K562 (cell line): ENCODE measurements around the gene DNAH5. TPM values are rescaled to one million over a fixed set of nuclear protein-coding genes. Genes with fewer than 3 reads are reported as not detected.

ENCODE experiments used
- ATAC-seq: fragments of 200-7000 bp; cut with Tn5 transposase; 3 replicates; pipeline ENCODE4 v1.9.1; 2020; ENCODE audit warnings: moderate library complexity
- BruUV-seq: library from RNA; stranded (reverse); fragments of 400-500 nt; replicated peaks from 2 replicates; lab custom pipeline; 2021; lab: Mats Ljungman, UMichigan
- CTCF ChIA-PET: fragments of 300-600 bp; formaldehyde crosslinking; extraction: SDS; loops from one replicate; lab custom pipeline; 2021; ENCODE audit warnings: low intra/inter-chr PET ratio; lab: Yijun Ruan, JAX
- POLR2A ChIA-PET: fragments of 300-600, 350-650 bp; sonication (Branson Sonifier 250); formaldehyde crosslinking; extraction: SDS; loops from one replicate; lab custom pipeline; 2021; ENCODE audit warnings: antibody characterized with exemption, inconsistent platforms; lab: Yijun Ruan, JAX
- DNase-seq, 4 experiments: peaks; one replicate each; pipeline versions ENCODE4 v3.0.0 to v3.0.0-alpha.2; 2011 to 2018; ENCODE audit warnings: low spot score in 3 of 4, mixed read lengths in 3 of 4; ENCODE audit errors: extremely low read depth in 1 of 4
- FAIRE-seq: peaks from 2 replicates; lab custom pipeline; 2011; peaks lifted over from hg19 to GRCh38; lab: Jason Lieb, UNC
- H2AFZ ChIP-seq: 2 replicates; pipeline ENCODE4 v1.6.0; 2011; ENCODE audit warnings: low read depth, low read length, control low read depth, inconsistent platforms
- H3K27ac ChIP-seq: fragments of 200-600 bp; 3 replicates; pipeline ENCODE4 v1.8.0; 2011; ENCODE audit warnings: low read depth, mild to moderate bottlenecking, control low read depth, inconsistent platforms, low read length, moderate library complexity, mixed read lengths; ENCODE audit errors: extremely low read depth
- H3K27me3 ChIP-seq, 2 experiments: fragments of 300-600 bp in 1 of 2; 2 replicates in 1 of 2; 3 replicates in 1 of 2; pipeline versions ENCODE4 v1.6.0 to v1.8.0; 2011; ENCODE audit warnings: inconsistent platforms in 2 of 2, low read length in 2 of 2, mild to moderate bottlenecking in 1 of 2, mixed read lengths in 1 of 2, moderate library complexity in 1 of 2; ENCODE audit not compliant: control insufficient read depth in 2 of 2, insufficient read depth in 2 of 2
- H3K36me3 ChIP-seq: fragments of 300-600 bp; 3 replicates; pipeline ENCODE4 v1.8.0; 2011; ENCODE audit warnings: mild to moderate bottlenecking, low read length, inconsistent platforms; ENCODE audit not compliant: control insufficient read depth, insufficient read depth
- H3K4me1 ChIP-seq, 2 experiments: fragments of 200-600 bp in 1 of 2; replicated peaks in 1 of 2; 2 replicates in 1 of 2; 3 replicates in 1 of 2; pipeline versions ENCODE4 v1.5.1 to v1.8.0; 2011; ENCODE audit warnings: inconsistent platforms in 2 of 2, low read length in 2 of 2, mild to moderate bottlenecking in 1 of 2, mixed read lengths in 1 of 2, moderate library complexity in 1 of 2; ENCODE audit not compliant: control insufficient read depth in 2 of 2, insufficient read depth in 2 of 2
- H3K4me2 ChIP-seq: 2 replicates; pipeline ENCODE4 v1.6.1; 2011; ENCODE audit warnings: low read length, control low read depth, inconsistent platforms, mixed read lengths; ENCODE audit not compliant: insufficient read depth
- H3K4me3 ChIP-seq: fragments of 200-600 bp; sonication (generic), shearing (Covaris generic); 2 replicates; pipeline ENCODE4 v1.5.1; 2016; ENCODE audit warnings: control low read depth, inconsistent platforms
- H3K79me2 ChIP-seq: fragments of 200-600 bp; 3 replicates; pipeline ENCODE4 v1.8.0; 2011; ENCODE audit warnings: low read length, inconsistent platforms; ENCODE audit not compliant: control insufficient read depth, insufficient read depth
- H3K9ac ChIP-seq, 2 experiments: 2 replicates each; pipeline versions ENCODE4 v1.6.0 to v1.6.1; 2011; ENCODE audit warnings: low read depth in 2 of 2, low read length in 2 of 2, control low read depth in 1 of 2, inconsistent platforms in 1 of 2, mild to moderate bottlenecking in 1 of 2, mixed read lengths in 1 of 2; ENCODE audit not compliant: insufficient read depth in 1 of 2
- H3K9me1 ChIP-seq: one replicate; pipeline ENCODE4 v1.6.0; 2011; ENCODE audit warnings: inconsistent platforms, mild to moderate bottlenecking, low read length, moderate library complexity; ENCODE audit not compliant: control insufficient read depth, insufficient read depth
- H3K9me3 ChIP-seq: replicated peaks from 2 replicates; pipeline ENCODE4 v1.5.1; 2011; ENCODE audit warnings: low read depth, low read length, inconsistent platforms; ENCODE audit not compliant: control insufficient read depth, insufficient read depth
- H4K20me1 ChIP-seq: replicated peaks from 2 replicates; pipeline ENCODE4 v1.6.1; 2011; ENCODE audit warnings: low read length, inconsistent platforms, mixed read lengths; ENCODE audit not compliant: control insufficient read depth, insufficient read depth
- ARID1B ChIP-seq: fragments of 450-650 bp; IDR thresholded peaks from 2 replicates; pipeline ENCODE4 v1.6.1; 2016; ENCODE audit warnings: antibody characterized with exemption, mild to moderate bottlenecking, inconsistent platforms
- ASH1L ChIP-seq: fragments of 450-650 bp; IDR thresholded peaks from 2 replicates; pipeline ENCODE4 v1.6.1; 2018; ENCODE audit warnings: borderline replicate concordance, mild to moderate bottlenecking, low read depth; ENCODE audit not compliant: partially characterized antibody
- CBX1 ChIP-seq: sonication (generic); IDR thresholded peaks from 2 replicates; pipeline ENCODE4 v1.6.1; 2016; ENCODE audit warnings: antibody characterized with exemption, low read depth, mild to moderate bottlenecking
- DMBX1 ChIP-seq: fragments of 250-450 bp; sonication (Bioruptor Pico); IDR thresholded peaks from 2 replicates; pipeline ENCODE4 v1.8.0; 2022; ENCODE audit warnings: inconsistent platforms, mild to moderate bottlenecking, moderate library complexity, borderline replicate concordance
- KAT8 ChIP-seq: fragments of 450-650 bp; IDR thresholded peaks from 2 replicates; pipeline ENCODE4 v1.6.1; 2016; ENCODE audit warnings: low read depth, mild to moderate bottlenecking
- RBM15 ChIP-seq: fragments of 200-400 bp; formaldehyde crosslinking; IDR thresholded peaks from 2 replicates; pipeline ENCODE4 v1.6.1; 2018; ENCODE audit warnings: mild to moderate bottlenecking, low read length, moderate library complexity; ENCODE audit not compliant: insufficient read depth
- RBM22 ChIP-seq: fragments of 200-400 bp; formaldehyde crosslinking; IDR thresholded peaks from 2 replicates; pipeline ENCODE4 v1.6.1; 2018; ENCODE audit warnings: low read length, low read depth; ENCODE audit not compliant: poor library complexity, severe bottlenecking
- SNIP1 ChIP-seq: fragments of 450-650 bp; IDR thresholded peaks from 2 replicates; pipeline ENCODE4 v1.7.1; 2017; ENCODE audit warnings: low read depth, mild to moderate bottlenecking
- THRB ChIP-seq: fragments of 450-650 bp; formaldehyde crosslinking; conservative IDR thresholded peaks from 2 replicates; pipeline ENCODE4 v1.4.0; 2022; ENCODE audit warnings: mild to moderate bottlenecking, missing genetic modification characterization
- XRCC5 ChIP-seq: fragments of 200-400 bp; formaldehyde crosslinking; IDR thresholded peaks from 2 replicates; pipeline ENCODE4 v1.6.1; 2017; ENCODE audit warnings: low read depth, mild to moderate bottlenecking, low read length
- ZNF197 ChIP-seq: fragments of 200-800 bp; sonication (Bioruptor generic); IDR thresholded peaks from 2 replicates; pipeline ENCODE4 v1.6.1; 2016; ENCODE audit warnings: low read depth, missing genetic modification characterization, missing compliant biosample characterization
- ZNF551 ChIP-seq: fragments of 250-450 bp; sonication (Bioruptor Pico); IDR thresholded peaks from 2 replicates; pipeline ENCODE4 v1.5.0; 2021; ENCODE audit warnings: mild to moderate bottlenecking, moderate library complexity
- ZNF561 ChIP-seq: fragments of 450-650 bp; formaldehyde crosslinking; conservative IDR thresholded peaks from 2 replicates; pipeline ENCODE4 v1.4.0; 2020; ENCODE audit warnings: mild to moderate bottlenecking, moderate library complexity
- ZNF583 ChIP-seq: fragments of 250-450 bp; sonication (Bioruptor Pico); IDR thresholded peaks from 2 replicates; pipeline ENCODE4 v1.4.0; 2020
- ZNF717 ChIP-seq: fragments of 250-450 bp; sonication (Bioruptor Pico); IDR thresholded peaks from 2 replicates; pipeline ENCODE4 v1.5.0; 2021
- ZNF764 ChIP-seq: fragments of 250-450 bp; sonication (Bioruptor Pico); IDR thresholded peaks from 2 replicates; pipeline ENCODE4 v1.4.0; 2020; ENCODE audit warnings: low read depth, mild to moderate bottlenecking, moderate library complexity
- WGBS: fragments of 100-300 bp; shearing (Covaris generic); methylation state at CpG from one replicate; pipeline ENCODE4 v1.1.6; 2016; ENCODE audit warnings: low coverage, mixed read lengths; ENCODE audit not compliant: insufficient coverage; ENCODE audit errors: missing lambda C conversion rate; 5-methylcytosine and 5-hydroxymethylcytosine counted together
- in situ Hi-C: fragments of 300-500 bp; cut with MboI; formaldehyde crosslinking; loops from 4 replicates; pipeline ENCODE4 v1.15.0; 2018; ENCODE audit warnings: inconsistent platforms, mixed read lengths
- intact Hi-C: fragments of 100-400 bp; cut with micrococcal nuclease; formaldehyde crosslinking; loops from 2 replicates; pipeline ENCODE4 v1.14.2; 2022
- polyA plus RNA-seq, 8 experiments: library from polyadenylated mRNA; depleted of rRNA in 4 of 8; stranded (reverse) in 5 of 8; unstranded in 3 of 8; fragments of >200 nt; fragmentation: Nextera tagmentation in 2 of 8; fragmentation: Illumina TruSeq in 1 of 8; extraction: Ambion mirVana in 2 of 8; extraction: Trizol in 1 of 8; gene quantifications; 2 replicates each; pipeline versions ENCODE4 v1.2.1 to v1.2.3, GENCODE V29; 2011 to 2014; ENCODE audit warnings: inconsistent platforms in 1 of 8, missing spikeins in 1 of 8
- total RNA-seq, 7 experiments: library from RNA; depleted of rRNA in 6 of 7; stranded (reverse); fragments of >200 nt in 6 of 7; fragmentation: Illumina TruSeq in 2 of 7; extraction: Trizol in 2 of 7; gene quantifications; 2 replicates each; pipeline versions ENCODE4 v1.2.1 to v1.2.3, GENCODE V29; 2011 to 2021; ENCODE audit warnings: low replicate concordance in 1 of 7
- TF ChIP-seq, protein P1 (sequence below): sonication (generic); formaldehyde crosslinking; IDR thresholded peaks from 2 replicates; pipeline ENCODE4 v1.8.0; 2023; ENCODE audit warnings: missing genetic modification reagents, mild to moderate bottlenecking, borderline replicate concordance

DNAH5 gene
- total and polyA plus RNA-seq, 9 of the 15 experiments (the other 6 are each of a cell fraction or from before 2014, with no cell fraction given) = 0.03 TPM; not detected in 8

DNA sequence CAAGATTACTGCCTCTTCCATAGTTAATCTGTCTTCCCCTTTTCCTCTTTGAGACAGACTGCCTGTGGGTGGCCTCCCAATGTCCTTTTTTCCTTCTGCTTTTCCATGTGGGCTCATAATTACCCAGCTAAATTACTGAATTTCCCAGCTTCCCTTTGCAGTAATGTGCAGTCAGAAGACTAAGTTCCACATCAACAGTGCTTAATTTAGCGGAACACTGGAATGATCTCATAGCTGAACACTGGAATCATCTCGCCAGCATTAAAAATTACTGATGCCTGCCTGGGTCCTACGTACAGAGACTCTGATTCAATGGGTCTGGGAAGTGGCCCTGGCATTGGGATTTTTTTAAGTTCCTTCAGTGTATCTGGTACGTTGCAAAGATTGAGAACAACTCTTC, 84.3 kb downstream of the DNAH5 start:
- Histone ChIP-seq H3K79me2 (no peaks in the 10 kb centered on the region), H3K9me1 (no peaks in the 10 kb centered on the region), H3K4me2 (no peak overlapping the region), H3K9ac (no peak overlapping the region), H4K20me1 (no peaks in the 10 kb centered on the region), H3K27ac (no peak overlapping the region), H3K4me1 (no peaks in the 10 kb centered on the region), H3K9me3 (no peaks in the 10 kb centered on the region), H3K36me3 (no peaks in the 10 kb centered on the region), H3K27me3 (no peaks in the 10 kb centered on the region), H3K4me3 (no peak overlapping the region), H2AFZ (no peak overlapping the region)
- DNase-seq (no peak), FAIRE-seq (no peak), ATAC-seq (no peak)
- in situ Hi-C loops = no loop called here
- ChIA-PET CTCF (no interaction called here), POLR2A (no interaction called here)
- WGBS = 3% methylated on average over 4 of the region's 4 CpGs
- BruUV-seq = no TSS peak
- intact Hi-C loops = no loop called here
- no peak for TF ChIP-seq XRCC5
- no peak for TF ChIP-seq ZNF764 (CRISPR knock-in tag)
- TF ChIP-seq DMBX1 (CRISPR knock-in tag) = no peak
- TF ChIP-seq ZNF717 (CRISPR knock-in tag) = no peak
- no peak for TF ChIP-seq RBM15
- TF ChIP-seq SNIP1 = no peak
- no peak for TF ChIP-seq ZNF197 (CRISPR knock-in tag)
- no peak for TF ChIP-seq ZNF551
- no peak for TF ChIP-seq ARID1B
- TF ChIP-seq ASH1L = no peak
- TF ChIP-seq THRB (CRISPR knock-in tag) = no peak
- no peak for TF ChIP-seq RBM22
- TF ChIP-seq, protein P1, sequence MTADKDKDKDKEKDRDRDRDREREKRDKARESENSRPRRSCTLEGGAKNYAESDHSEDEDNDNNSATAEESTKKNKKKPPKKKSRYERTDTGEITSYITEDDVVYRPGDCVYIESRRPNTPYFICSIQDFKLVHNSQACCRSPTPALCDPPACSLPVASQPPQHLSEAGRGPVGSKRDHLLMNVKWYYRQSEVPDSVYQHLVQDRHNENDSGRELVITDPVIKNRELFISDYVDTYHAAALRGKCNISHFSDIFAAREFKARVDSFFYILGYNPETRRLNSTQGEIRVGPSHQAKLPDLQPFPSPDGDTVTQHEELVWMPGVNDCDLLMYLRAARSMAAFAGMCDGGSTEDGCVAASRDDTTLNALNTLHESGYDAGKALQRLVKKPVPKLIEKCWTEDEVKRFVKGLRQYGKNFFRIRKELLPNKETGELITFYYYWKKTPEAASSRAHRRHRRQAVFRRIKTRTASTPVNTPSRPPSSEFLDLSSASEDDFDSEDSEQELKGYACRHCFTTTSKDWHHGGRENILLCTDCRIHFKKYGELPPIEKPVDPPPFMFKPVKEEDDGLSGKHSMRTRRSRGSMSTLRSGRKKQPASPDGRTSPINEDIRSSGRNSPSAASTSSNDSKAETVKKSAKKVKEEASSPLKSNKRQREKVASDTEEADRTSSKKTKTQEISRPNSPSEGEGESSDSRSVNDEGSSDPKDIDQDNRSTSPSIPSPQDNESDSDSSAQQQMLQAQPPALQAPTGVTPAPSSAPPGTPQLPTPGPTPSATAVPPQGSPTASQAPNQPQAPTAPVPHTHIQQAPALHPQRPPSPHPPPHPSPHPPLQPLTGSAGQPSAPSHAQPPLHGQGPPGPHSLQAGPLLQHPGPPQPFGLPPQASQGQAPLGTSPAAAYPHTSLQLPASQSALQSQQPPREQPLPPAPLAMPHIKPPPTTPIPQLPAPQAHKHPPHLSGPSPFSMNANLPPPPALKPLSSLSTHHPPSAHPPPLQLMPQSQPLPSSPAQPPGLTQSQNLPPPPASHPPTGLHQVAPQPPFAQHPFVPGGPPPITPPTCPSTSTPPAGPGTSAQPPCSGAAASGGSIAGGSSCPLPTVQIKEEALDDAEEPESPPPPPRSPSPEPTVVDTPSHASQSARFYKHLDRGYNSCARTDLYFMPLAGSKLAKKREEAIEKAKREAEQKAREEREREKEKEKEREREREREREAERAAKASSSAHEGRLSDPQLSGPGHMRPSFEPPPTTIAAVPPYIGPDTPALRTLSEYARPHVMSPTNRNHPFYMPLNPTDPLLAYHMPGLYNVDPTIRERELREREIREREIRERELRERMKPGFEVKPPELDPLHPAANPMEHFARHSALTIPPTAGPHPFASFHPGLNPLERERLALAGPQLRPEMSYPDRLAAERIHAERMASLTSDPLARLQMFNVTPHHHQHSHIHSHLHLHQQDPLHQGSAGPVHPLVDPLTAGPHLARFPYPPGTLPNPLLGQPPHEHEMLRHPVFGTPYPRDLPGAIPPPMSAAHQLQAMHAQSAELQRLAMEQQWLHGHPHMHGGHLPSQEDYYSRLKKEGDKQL = no peak
- TF ChIP-seq ZNF561 (CRISPR knock-in tag) = no peak
- TF ChIP-seq KAT8 = no peak
- no peak for TF ChIP-seq CBX1
- no peak for TF ChIP-seq ZNF583
